Small intestine (tissue), 7 donors: ENCODE measurements around the gene PLCB3. TPM values are rescaled to one million over a fixed set of nuclear protein-coding genes. Genes with fewer than 3 reads are reported as not detected.

Experiments used
- DNase-seq, 2 donors: peaks; one replicate each; pipeline versions ENCODE4 v3.0.0 to v3.0.0-alpha.2; 2013
- FAIRE-seq: peaks from 2 replicates; lab custom pipeline; 2012; peaks lifted over from hg19 to GRCh38; lab: Jason Lieb, UNC
- H3K27ac ChIP-seq, 3 donors: one replicate each; pipeline ENCODE4 v1.5.1; 2013; ENCODE audit warnings: low read length in 2 of 3, mild to moderate bottlenecking in 2 of 3, control low read depth in 1 of 3, inconsistent platforms in 1 of 3, low read depth in 1 of 3, moderate library complexity in 1 of 3
- H3K27me3 ChIP-seq, 3 donors: one replicate each; pipeline ENCODE4 v1.6.1; 2013; ENCODE audit warnings: low read length in 3 of 3, inconsistent platforms in 1 of 3; ENCODE audit not compliant: control insufficient read depth in 3 of 3, insufficient read depth in 3 of 3
- H3K36me3 ChIP-seq, 3 donors: one replicate each; pipeline ENCODE4 v1.6.1; 2013; ENCODE audit warnings: low read length in 3 of 3, inconsistent platforms in 1 of 3, low read depth in 1 of 3, mild to moderate bottlenecking in 1 of 3, moderate library complexity in 1 of 3; ENCODE audit not compliant: control insufficient read depth in 3 of 3, insufficient read depth in 2 of 3
- H3K4me1 ChIP-seq, 3 donors: one replicate each; pipeline ENCODE4 v1.6.1; 2013; ENCODE audit warnings: low read length in 2 of 3, inconsistent platforms in 1 of 3, low read depth in 1 of 3, mild to moderate bottlenecking in 1 of 3, moderate library complexity in 1 of 3; ENCODE audit not compliant: control insufficient read depth in 3 of 3, insufficient read depth in 2 of 3
- H3K4me3 ChIP-seq, 3 donors: one replicate each; pipeline ENCODE4 v1.5.1; 2013; ENCODE audit warnings: low read length in 3 of 3, control low read depth in 1 of 3, inconsistent platforms in 1 of 3, low read depth in 1 of 3, mild to moderate bottlenecking in 1 of 3, moderate library complexity in 1 of 3
- H3K9me3 ChIP-seq, 2 donors: one replicate each; pipeline ENCODE4 v1.6.1; 2013; ENCODE audit warnings: low read depth in 1 of 2, low read length in 1 of 2; ENCODE audit not compliant: control insufficient read depth in 2 of 2, insufficient read depth in 1 of 2
- WGBS, 3 donors: extraction: QIAGEN DNeasy Blood & Tissue Kit; methylation state at CpG; one replicate each; pipeline ENCODE4 v1.1.7; 2013; 5-methylcytosine and 5-hydroxymethylcytosine counted together
- polyA plus RNA-seq, 4 donors: library from polyadenylated mRNA; stranded (reverse) in 3 of 4; unstranded in 1 of 4; fragments of 200-250 nt in 3 of 4; fragments of 120-200 nt in 1 of 4; gene quantifications; one replicate each; pipeline versions ENCODE4 v1.2.1 to v1.2.3, GENCODE V29; 2013
- donor health status: healthy with polysubstance abuse.
- donor health status: control.
- donor health status: control.
- donor health status: Bipolar disorder and iron deficiency.
- donor health status: healthy.

Gene PLCB3
- polyA plus RNA-seq, 4 donors = 108 to 191 (median 125) TPM

- DNase-seq (peak in 1 of 2 donors; percentile 61), FAIRE-seq (no peak)
- H3K36me3 ChIP-seq = peaks cover 5 to 60% (median 6%) of the 10 kb centered on the region in 3 donors
- no peak overlapping the region for H3K27ac ChIP-seq
- no peaks in the 10 kb centered on the region for H3K4me1 ChIP-seq
- 29 to 67% (median 39%) methylated on average over 11 of the region's 11 CpGs for WGBS, 3 donors
- no peak overlapping the region for H3K4me3 ChIP-seq
- no peaks in the 10 kb centered on the region for H3K9me3 ChIP-seq
- H3K27me3 ChIP-seq = no peaks in the 10 kb centered on the region
These were observed 32.5 kb upstream of the PLCB3 start for GRCh38 chr11:64218628-64219353.

GRCh38 chr11:64219354-64219684 is 32.0 kb upstream of the PLCB3 start:
- 84 to 90% (median 86%) methylated on average over 7 of the region's 7 CpGs for WGBS, 3 donors
- Histone ChIP-seq H3K9me3 (no peaks in the 10 kb centered on the region), H3K27me3 (no peaks in the 10 kb centered on the region), H3K4me1 (no peaks in the 10 kb centered on the region), H3K4me3 (no peak overlapping the region), H3K36me3 (peaks cover 5 to 65% (median 6%) of the 10 kb centered on the region in 3 donors), H3K27ac (no peak overlapping the region)
- FAIRE-seq = no peak
- DNase-seq = no peak

- WGBS, 3 donors = 88 to 95% (median 88%) methylated on average over 8 to 10 of the region's 10 CpGs
- Histone ChIP-seq H3K4me3 (no peak overlapping the region), H3K27ac (no peak overlapping the region), H3K36me3 (peaks cover 5 to 69% (median 6%) of the 10 kb centered on the region in 3 donors), H3K4me1 (no peaks in the 10 kb centered on the region), H3K27me3 (no peaks in the 10 kb centered on the region), H3K9me3 (no peaks in the 10 kb centered on the region)
- DNase-seq (no peak), FAIRE-seq (no peak)
These were observed 31.6 kb upstream of the PLCB3 start for GRCh38 chr11:64219755-64220154.

- whole genome bisulfite sequencing, 3 donors = 88 to 91% (median 91%) methylated on average over 11 to 17 of the region's 17 CpGs
- Histone ChIP-seq H3K27me3 (no peaks in the 10 kb centered on the region), H3K36me3 (peaks cover 4 to 67% (median 6%) of the 10 kb centered on the region in 3 donors), H3K9me3 (no peaks in the 10 kb centered on the region), H3K27ac (no peak overlapping the region), H3K4me1 (peaks cover 0 to 3% (median 1%) of the 10 kb centered on the region in 3 donors), H3K4me3 (no peak overlapping the region)
- no peak for DNase-seq
- FAIRE-seq = no peak
These were observed 31.1 kb upstream of the PLCB3 start for GRCh38 chr11:64220271-64220670.

- H3K27ac ChIP-seq = no peak overlapping the region
- DNase-seq = no peak
- 91 to 92% (median 91%) methylated on average over 12 to 14 of the region's 14 CpGs for WGBS, 3 donors
- peaks cover 0 to 6% (median 1%) of the 10 kb centered on the region in 3 donors for H3K4me1 ChIP-seq
- H3K9me3 ChIP-seq = no peaks in the 10 kb centered on the region
- peaks cover 4 to 63% (median 6%) of the 10 kb centered on the region in 3 donors for H3K36me3 ChIP-seq
- H3K27me3 ChIP-seq = no peaks in the 10 kb centered on the region
- no peak for FAIRE-seq
- no peak overlapping the region for H3K4me3 ChIP-seq
These were observed 30.5 kb upstream of the PLCB3 start for GRCh38 chr11:64220798-64221197.

GRCh38 chr11:64222651-64223000 is 28.7 kb upstream of the PLCB3 start:
- H3K36me3 ChIP-seq = peaks cover 4 to 58% (median 6%) of the 10 kb centered on the region in 3 donors
- WGBS, 3 donors = 80 to 83% (median 81%) methylated on average over 9 of the region's 9 CpGs

GRCh38 chr11:64223001-64223651 is 28.2 kb upstream of the PLCB3 start:
- FAIRE-seq = no peak
- Histone ChIP-seq H3K4me1 (peaks cover 0 to 18% (median 1%) of the 10 kb centered on the region in 3 donors), H3K9me3 (no peaks in the 10 kb centered on the region), H3K27ac (peak overlapping the region in 1 of 3 donors; percentile 14), H3K4me3 (no peak overlapping the region), H3K36me3 (peaks cover 4 to 56% (median 6%) of the 10 kb centered on the region in 3 donors), H3K27me3 (no peaks in the 10 kb centered on the region)
- DNase-seq = no peak
- WGBS, 3 donors = 86 to 88% (median 88%) methylated on average over 24 of the region's 24 CpGs

More at GRCh38 chr11:64222651-64223000, 28.7 kb upstream of the PLCB3 start:
- Histone ChIP-seq H3K27ac (no peak overlapping the region), H3K4me1 (peaks cover 0 to 18% (median 1%) of the 10 kb centered on the region in 3 donors), H3K4me3 (no peak overlapping the region), H3K27me3 (no peaks in the 10 kb centered on the region), H3K9me3 (no peaks in the 10 kb centered on the region)
- no peak for DNase-seq
- FAIRE-seq = no peak

- H3K27me3 ChIP-seq = no peaks in the 10 kb centered on the region
- H3K27ac ChIP-seq = no peak overlapping the region
- peaks cover 4 to 45% (median 6%) of the 10 kb centered on the region in 3 donors for H3K36me3 ChIP-seq
- H3K4me3 ChIP-seq = no peak overlapping the region
- no peaks in the 10 kb centered on the region for H3K9me3 ChIP-seq
- no peak for FAIRE-seq
- no peak for DNase-seq
- peaks cover 0 to 23% (median 1%) of the 10 kb centered on the region in 3 donors for H3K4me1 ChIP-seq
- 88 to 91% (median 90%) methylated on average over 17 of the region's 17 CpGs for WGBS, 3 donors
These were observed 27.0 kb upstream of the PLCB3 start for GRCh38 chr11:64224151-64224890.
